MCF 10A (cell line): ENCODE results near the gene CD2AP. TPM values are rescaled to one million over a fixed set of nuclear protein-coding genes. Genes with fewer than 3 reads are reported as not detected.

ENCODE experiments used
- BruUV-seq: library from RNA; stranded (reverse); fragments of 400-500 nt; replicated peaks from 2 replicates; lab custom pipeline; 2021; lab: Mats Ljungman, UMichigan
- CTCF ChIA-PET: fragments of 300-600 bp; sonication (Branson Sonifier 250); formaldehyde crosslinking; extraction: SDS; loops from one replicate; lab custom pipeline; 2021; ENCODE audit warnings: antibody characterized with exemption, inconsistent platforms; lab: Yijun Ruan, JAX
- POLR2A ChIA-PET: fragments of 300-600, 350-650 bp; sonication (Branson Sonifier 250); formaldehyde crosslinking; extraction: SDS; loops from one replicate; lab custom pipeline; 2020; ENCODE audit warnings: antibody characterized with exemption, inconsistent platforms; lab: Yijun Ruan, JAX
- DNase-seq: peaks from one replicate; pipeline ENCODE4 v3.0.0-alpha.2; 2018; ENCODE audit not compliant: unreplicated experiment
- H3K27ac Mint-ChIP-seq: one replicate; pipeline ENCODE4 v1.8.0; 2022; ENCODE audit warnings: mild to moderate bottlenecking, low read depth, mixed read lengths; ENCODE audit not compliant: unreplicated experiment
- H3K27me3 Mint-ChIP-seq: one replicate; pipeline ENCODE4 v1.8.0; 2022; ENCODE audit warnings: mixed read lengths; ENCODE audit not compliant: insufficient read depth, unreplicated experiment
- H3K36me3 Mint-ChIP-seq: one replicate; pipeline ENCODE4 v1.8.0; 2022; ENCODE audit warnings: mild to moderate bottlenecking, moderate library complexity, mixed read lengths; ENCODE audit not compliant: insufficient read depth, unreplicated experiment
- H3K4me1 Mint-ChIP-seq: one replicate; pipeline ENCODE4 v1.8.0; 2022; ENCODE audit warnings: mixed read lengths; ENCODE audit not compliant: insufficient read depth, unreplicated experiment
- H3K4me3 Mint-ChIP-seq: one replicate; pipeline ENCODE4 v1.8.0; 2022; ENCODE audit warnings: mild to moderate bottlenecking, moderate library complexity, mixed read lengths; ENCODE audit not compliant: unreplicated experiment
- H3K9me3 Mint-ChIP-seq: one replicate; pipeline ENCODE4 v1.8.0; 2022; ENCODE audit warnings: mixed read lengths; ENCODE audit not compliant: unreplicated experiment
- intact Hi-C: fragments of 100-400 bp; cut with micrococcal nuclease; formaldehyde crosslinking; loops from 2 replicates; pipeline ENCODE4 v1.14.1; 2022
- total RNA-seq: library from RNA; stranded (reverse); gene quantifications from 2 replicates; pipeline ENCODE4 v1.2.3, GENCODE V29; 2022
- TF ChIP-seq, protein P1 (sequence below): fragments of 200-600 bp; IDR thresholded peaks from one replicate; pipeline ENCODE4 v1.8.0; 2022; ENCODE audit warnings: antibody characterized with exemption, mild to moderate bottlenecking; ENCODE audit not compliant: unreplicated experiment

CD2AP gene
- total RNA-seq, 1 experiment from 2014 or later = 40.3 TPM

DNA sequence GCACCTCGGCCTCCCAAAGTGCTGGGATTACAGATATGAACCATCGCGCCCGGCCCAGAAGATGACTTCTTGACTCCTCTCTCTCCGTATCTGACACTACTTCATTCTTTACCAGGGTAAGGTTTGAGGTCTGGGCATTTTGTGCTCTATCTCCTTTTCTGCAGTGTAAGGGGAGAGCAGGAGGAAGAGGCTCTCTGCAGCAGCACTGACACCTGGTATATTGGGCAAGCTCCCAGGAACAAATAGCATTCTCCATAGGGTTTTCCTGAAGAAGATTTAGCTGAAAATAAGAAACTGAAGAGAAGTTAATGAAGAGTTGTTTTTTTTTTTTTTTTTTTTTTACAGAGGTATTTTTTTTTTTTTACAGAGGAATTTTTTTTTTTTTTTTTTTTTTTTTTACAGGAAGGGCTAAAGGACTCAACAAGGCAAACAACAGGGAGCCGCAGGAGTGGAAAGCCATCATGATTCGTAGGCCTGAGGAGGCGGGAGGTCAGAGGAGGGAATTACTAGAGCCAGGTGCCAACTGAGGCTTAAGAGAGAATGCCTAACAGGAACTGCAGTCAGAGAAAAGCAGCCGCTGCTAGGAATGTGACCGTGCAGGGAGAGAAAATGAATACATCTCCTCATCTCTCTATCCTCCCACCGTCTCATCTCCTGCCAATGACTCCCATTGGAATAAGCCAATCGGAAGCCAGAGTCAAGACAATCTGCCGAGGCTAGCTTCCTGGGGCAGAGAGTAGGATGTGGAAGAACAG is 186.1 kb downstream of the CD2AP start:
- H3K4me1 Mint-ChIP-seq = peaks cover 6% of the 10 kb centered on the region
- no peak overlapping the region for H3K27ac Mint-ChIP-seq
- no peaks in the 10 kb centered on the region for H3K9me3 Mint-ChIP-seq
- BruUV-seq = no TSS peak
- ChIA-PET POLR2A (no interaction called here), CTCF (interaction anchor here (0.5 to 1.3 kb wide), 3 partner anchors 30 to 97 kb away, joined by 3 to 4 read pairs (median 3); no protein-coding TSS in a partner anchor)
- TF ChIP-seq, protein P1, sequence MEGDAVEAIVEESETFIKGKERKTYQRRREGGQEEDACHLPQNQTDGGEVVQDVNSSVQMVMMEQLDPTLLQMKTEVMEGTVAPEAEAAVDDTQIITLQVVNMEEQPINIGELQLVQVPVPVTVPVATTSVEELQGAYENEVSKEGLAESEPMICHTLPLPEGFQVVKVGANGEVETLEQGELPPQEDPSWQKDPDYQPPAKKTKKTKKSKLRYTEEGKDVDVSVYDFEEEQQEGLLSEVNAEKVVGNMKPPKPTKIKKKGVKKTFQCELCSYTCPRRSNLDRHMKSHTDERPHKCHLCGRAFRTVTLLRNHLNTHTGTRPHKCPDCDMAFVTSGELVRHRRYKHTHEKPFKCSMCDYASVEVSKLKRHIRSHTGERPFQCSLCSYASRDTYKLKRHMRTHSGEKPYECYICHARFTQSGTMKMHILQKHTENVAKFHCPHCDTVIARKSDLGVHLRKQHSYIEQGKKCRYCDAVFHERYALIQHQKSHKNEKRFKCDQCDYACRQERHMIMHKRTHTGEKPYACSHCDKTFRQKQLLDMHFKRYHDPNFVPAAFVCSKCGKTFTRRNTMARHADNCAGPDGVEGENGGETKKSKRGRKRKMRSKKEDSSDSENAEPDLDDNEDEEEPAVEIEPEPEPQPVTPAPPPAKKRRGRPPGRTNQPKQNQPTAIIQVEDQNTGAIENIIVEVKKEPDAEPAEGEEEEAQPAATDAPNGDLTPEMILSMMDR = no peak
- H3K36me3 Mint-ChIP-seq = no peaks in the 10 kb centered on the region
- H3K4me3 Mint-ChIP-seq = no peak overlapping the region
- no peak for DNase-seq
- no peaks in the 10 kb centered on the region for H3K27me3 Mint-ChIP-seq
- intact Hi-C loops = no loop called here

DNA sequence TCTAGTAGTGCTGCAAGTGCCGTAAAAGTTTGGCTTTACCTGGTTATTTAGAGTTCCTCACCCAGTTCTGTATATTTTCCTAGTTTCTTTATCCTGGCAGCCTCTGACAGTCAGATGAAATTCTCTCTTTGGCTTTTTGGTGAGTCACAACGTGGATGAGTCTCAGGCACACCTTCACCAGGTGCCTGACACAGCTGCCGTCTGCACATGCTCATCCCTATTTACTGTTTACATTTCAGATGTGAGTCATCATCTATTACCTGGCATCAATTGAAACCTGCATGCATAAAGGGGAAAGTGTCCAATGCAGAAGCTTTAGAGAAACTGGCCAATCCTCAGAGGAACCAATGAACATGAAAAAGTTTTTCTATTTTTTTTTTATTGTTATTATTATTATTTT is 187.5 kb downstream of the CD2AP start:
- no peaks in the 10 kb centered on the region for H3K36me3 Mint-ChIP-seq
- BruUV-seq = no TSS peak
- ChIA-PET CTCF (interaction anchor here (0.7 to 1.3 kb wide), 5 partner anchors 31 to 840 kb away, joined by 3 to 6 read pairs (median 4); partner anchors contain the start of gene ADGRF4), POLR2A (interaction anchor here (0.5 to 2.0 kb wide), 9 partner anchors 9 to 509 kb away, joined by 3 to 6 read pairs (median 4); no protein-coding TSS in a partner anchor)
- TF ChIP-seq, protein P1 = no peak
- DNase-seq = peak; percentile 85
- H3K27me3 Mint-ChIP-seq = no peaks in the 10 kb centered on the region
- H3K4me3 Mint-ChIP-seq = no peak overlapping the region
- intact Hi-C loops = no loop called here
- no peak overlapping the region for H3K27ac Mint-ChIP-seq
- peaks cover 17% of the 10 kb centered on the region for H3K4me1 Mint-ChIP-seq
- no peaks in the 10 kb centered on the region for H3K9me3 Mint-ChIP-seq

DNA sequence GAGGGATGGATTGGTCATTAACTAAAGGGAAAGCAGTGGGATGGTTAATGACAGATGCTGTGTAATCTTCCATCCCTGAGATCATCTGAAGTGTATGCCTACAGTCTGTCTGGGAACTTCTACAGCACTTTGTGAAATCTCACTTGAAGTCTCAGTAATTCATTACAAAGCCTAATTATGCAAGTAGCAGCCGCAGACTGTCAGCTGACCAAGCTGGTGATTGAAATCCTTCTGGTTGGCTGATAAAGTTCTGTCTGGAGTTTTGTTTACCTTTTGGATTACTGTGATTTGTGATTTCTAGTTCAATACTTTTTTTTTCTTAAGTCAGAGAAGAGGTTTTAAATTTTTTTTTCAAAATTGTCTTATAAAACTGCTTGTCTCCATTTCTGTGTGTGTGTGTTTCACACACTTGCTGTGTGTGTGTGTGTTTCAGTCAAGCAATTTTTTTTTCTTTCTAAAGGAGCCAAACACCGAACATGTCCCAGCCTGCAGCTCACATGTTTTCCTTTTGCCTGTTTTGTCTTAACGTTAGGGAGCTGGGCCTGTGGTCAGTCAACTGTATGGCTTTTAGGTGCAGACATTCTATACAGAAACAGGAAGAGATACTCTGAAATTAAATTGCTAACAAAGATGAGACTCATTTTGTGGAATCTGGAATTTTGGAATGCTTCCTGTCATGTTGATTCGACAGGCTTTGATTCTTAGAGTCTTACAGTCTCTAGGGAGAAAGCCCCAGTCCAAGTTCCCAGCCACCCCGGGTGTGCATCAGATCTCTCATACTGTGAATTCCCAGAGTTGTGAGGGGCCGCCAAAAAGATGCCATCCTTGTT is 192.3 kb downstream of the CD2AP start:
- Mint-ChIP-seq H3K36me3 (no peaks in the 10 kb centered on the region), H3K27me3 (no peaks in the 10 kb centered on the region), H3K4me1 (peaks cover 28% of the 10 kb centered on the region), H3K9me3 (no peaks in the 10 kb centered on the region), H3K4me3 (peak overlapping the region; percentile 47), H3K27ac (peak overlapping the region; percentile 91)
- intact Hi-C loops = no loop called here
- ChIA-PET CTCF (interaction anchor here (0.9 to 1.1 kb wide), 6 partner anchors 22 to 110 kb away, joined by 3 to 4 read pairs (median 3); no protein-coding TSS in a partner anchor), POLR2A (interaction anchor here (0.7 to 4.2 kb wide), 16 partner anchors 10 to 1883 kb away, joined by 3 to 84 read pairs (median 4); partner anchors contain the start of genes ADGRF4, C6orf141 and CD2AP)
- DNase-seq = peak; percentile 82
- BruUV-seq = no TSS peak
- TF ChIP-seq, protein P1 = no peak
